GM21529 (cell line): ENCODE measurements around the gene KRT8.
A peak's percentile ranks its signal among the peaks of the same experiment; 100 is the strongest.
"Not testable (repeated sequence)": the region's sequence is repeated elsewhere in the genome, so short reads cannot be mapped to it uniquely, and the experiment has no call there.

Experiments
- ATAC-seq: cut with Tn5 transposase; IDR thresholded peaks from one replicate; pipeline ENCODE4 v1.9.1; 2021; ENCODE audit not compliant: unreplicated experiment

Gene KRT8

DNA sequence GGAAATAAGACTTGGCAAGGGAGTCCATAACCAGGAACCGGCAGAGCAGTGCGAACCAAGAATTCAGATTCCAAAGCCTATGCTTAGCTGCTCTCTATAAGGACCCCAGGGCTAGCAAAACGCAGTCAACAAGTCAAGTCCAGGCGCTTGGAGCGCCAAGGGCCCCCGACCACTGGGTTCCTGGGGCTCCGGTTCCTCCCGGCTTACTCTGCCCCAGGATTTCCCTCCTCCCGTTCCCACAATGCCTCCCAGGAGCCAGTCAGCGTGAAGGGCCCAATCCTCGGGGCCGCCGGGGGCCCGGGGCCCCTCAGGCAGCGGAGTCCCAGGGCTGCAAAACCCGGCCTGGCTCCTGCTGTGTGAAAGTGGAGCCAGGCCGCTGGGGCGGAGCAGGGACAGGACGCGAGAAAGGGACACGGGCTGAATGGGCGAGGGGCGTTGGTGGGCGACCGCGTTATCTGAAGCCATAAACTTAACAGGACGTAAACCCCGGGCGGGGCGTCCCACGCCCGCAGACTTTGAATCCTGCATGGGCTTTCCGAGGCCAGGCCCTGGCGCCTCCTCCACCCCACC is 1.5 kb downstream of the KRT8 start:
- ATAC-seq = peak; percentile 50

GRCh38 chr12:52901715-52902541 is 2.9 kb downstream of the KRT8 start:
- ATAC-seq = no peak

GRCh38 chr12:52900896-52901714 is 3.8 kb downstream of the KRT8 start:
- ATAC-seq = no peak

- no peak for ATAC-seq
Observed at GRCh38 chr12:52900166-52900895, 4.5 kb downstream of the KRT8 start.

- ATAC-seq = no peak
Observed at GRCh38 chr12:52899338-52900035, 5.4 kb downstream of the KRT8 start.

GRCh38 chr12:52896190-52897100 is 8.4 kb downstream of the KRT8 start:
- no peak for ATAC-seq

DNA sequence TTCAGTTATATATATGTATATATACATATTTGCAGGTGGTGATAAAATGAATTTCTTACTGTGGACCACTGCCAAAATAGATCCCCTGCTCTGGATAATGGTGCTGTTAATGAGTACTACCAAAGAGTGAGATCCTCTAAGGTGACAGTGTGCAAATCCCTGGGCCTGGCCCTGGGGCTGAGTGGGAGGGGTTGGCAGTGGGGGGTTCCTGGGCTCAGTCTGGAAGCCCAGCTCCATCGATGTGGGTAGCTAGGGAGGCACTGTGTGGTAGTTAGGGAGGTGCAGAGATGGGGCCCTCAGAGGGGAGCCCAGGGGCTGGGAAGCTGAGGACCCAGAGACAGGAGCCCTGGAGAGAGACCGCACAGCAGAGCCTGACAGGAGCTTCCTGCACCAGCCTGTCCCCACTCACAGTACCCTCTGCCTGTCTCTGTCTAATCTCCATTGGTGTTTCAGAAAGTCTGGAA is 9.1 kb downstream of the KRT8 start:
- ATAC-seq = no peak

GRCh38 chr12:52892974-52893373 is 11.9 kb downstream of the KRT8 start:
- no peak for ATAC-seq

GRCh38 chr12:52892207-52892852 is 12.5 kb downstream of the KRT8 start:
- no peak for ATAC-seq

GRCh38 chr12:52891044-52891443 is 13.8 kb downstream of the KRT8 start:
- no peak for ATAC-seq

GRCh38 chr12:52890417-52890816 is 14.5 kb downstream of the KRT8 start:
- no peak for ATAC-seq

DNA sequence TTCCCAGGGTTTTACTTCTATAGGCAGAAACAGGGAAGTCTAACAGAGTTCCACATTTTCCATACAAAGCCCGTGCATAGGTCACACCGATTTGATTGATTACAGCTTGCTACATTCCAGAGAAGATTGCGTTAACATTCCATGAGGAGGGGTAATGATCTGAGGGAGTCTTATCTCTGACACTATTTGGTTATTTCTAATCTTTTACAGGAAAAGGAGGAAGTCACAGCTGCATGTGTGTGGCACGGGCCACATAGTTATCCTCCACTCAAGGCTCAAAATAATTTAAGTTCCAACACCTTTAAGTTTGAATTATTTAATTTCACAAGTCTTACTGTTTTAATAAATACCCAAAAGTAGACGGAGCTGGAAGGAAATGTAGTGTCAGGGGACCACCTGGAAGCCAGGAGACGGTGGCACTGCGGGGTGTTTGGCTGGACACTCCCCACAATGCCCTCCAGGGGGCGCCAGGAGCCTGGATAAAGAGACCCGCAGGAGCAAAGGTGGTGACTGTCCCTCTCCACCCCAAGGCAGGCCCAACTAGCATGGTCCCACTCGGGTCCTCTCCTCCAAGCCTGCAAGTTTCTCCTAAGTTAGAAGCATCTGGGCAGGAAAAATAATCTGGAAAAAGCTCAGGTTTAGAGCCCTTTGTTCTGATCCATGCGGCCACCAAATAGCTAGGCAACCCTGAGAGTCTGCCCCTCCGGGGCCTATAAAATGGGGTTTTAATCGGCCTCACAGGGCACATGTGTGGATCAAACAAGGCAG is 20.2 kb downstream of the KRT8 start:
- no peak for ATAC-seq

DNA sequence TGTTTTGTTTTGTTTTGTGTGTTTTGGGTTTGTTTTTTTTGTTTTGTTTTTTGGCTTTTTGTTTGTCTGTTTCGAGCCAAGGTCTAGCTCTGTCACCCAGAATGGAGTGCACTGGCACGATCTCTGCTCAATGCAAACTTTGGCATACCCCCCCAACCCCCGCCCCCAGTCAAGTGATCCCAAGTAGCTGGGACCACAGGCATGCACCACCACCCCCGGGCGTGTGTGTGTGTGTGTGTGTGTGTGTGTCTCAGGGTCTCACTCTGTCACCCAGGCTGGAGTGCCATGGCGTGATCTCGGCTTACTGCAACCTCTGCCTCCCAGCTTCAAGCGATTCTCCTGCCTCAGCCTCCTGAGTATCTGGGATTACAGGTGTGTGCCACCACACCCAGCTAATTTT is 24.4 kb downstream of the KRT8 start:
- not testable (repeated sequence) for ATAC-seq

DNA sequence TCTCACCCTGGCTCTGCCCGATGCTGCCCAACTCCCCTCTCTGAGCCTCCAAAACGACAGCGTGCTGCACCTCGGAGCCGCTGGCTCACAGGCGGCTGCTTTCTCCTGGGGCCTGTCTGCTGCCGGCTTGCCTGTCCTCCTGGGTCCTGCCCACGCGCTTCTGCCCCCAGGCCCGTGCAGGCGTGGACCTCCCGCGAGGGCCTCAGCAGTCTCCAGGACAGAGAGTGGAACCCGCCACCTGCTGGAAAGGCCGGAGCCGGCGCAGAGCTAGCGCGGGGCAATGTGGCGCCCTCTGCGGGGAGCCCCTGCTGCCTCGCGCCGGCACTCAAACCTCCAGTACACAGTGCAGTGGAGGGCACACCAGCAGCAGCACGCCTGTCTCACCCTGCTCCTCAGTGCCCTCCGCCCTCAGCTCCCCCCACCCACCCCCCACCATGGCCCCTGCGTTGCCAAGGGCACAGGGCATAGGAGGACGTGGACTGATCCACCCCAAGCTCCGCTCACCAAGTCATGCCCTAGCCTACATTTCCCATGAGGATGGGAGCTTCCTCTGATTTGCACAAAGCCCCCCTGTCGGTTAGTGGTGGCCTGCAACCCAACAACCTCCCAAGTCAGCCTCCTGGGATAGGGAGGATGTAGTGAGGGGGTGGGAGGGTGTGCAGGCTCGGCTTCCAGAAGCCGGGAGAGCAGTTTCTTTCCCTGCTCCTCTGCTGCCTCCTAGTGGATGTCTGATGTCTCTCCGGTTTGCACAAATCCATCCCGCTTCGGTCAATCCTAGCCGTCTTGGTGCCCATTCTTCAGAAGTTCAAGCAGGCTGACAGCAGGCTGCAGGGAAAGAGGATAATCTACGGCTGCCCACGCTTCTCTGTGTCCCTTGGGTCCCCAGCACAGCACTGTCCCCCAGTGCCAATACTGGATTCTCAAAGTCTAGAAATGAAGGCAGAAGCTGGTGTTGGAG is 25.2 kb downstream of the KRT8 start:
- ATAC-seq = peak; percentile 72

- no peak for ATAC-seq
Observed at GRCh38 chr12:52878507-52879393, 26.1 kb downstream of the KRT8 start.

DNA sequence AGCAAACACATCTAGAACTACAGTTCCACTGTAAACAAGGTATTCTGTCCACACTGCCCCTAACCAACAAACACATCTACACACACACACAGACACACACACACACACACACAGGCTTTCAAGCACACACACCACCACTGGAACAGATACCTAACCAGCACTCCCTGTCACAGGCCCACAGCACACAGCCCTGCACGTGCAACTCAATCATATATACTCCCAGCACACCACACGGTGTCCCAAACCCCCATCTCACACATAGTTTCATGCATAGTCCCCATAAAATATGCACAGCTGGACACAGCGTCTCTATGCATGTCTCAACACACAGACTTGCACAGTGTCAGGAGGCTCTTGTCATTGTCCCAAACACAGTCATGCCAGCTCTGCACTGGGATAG is 27.6 kb downstream of the KRT8 start:
- ATAC-seq = no peak
